ENCODE data around the gene CYGB.

CYGB gene

GRCh38 chr17:76568811-76569221, 31.3 kb upstream of the CYGB start:
- Histone ChIP-seq H2AFZ (ENCODE audit: low read depth, low read length, severe bottlenecking) (no peak overlapping the region), H3F3A (ENCODE audit: insufficient read depth) (peaks cover 31% of the 10 kb centered on the region), H3K9me3 (ENCODE audit: insufficient read depth, low read length) (no peaks in the 10 kb centered on the region), H3K4me3 (ENCODE audit: insufficient read depth, low read length, poor library complexity, severe bottlenecking) (no peak overlapping the region), H4K20me1 (ENCODE audit: low read depth, low read length) (peaks cover 7% of the 10 kb centered on the region; the same call in 1 of the 2 replicates), H3K79me2 (ENCODE audit: insufficient read depth, low read length) (no peaks in the 10 kb centered on the region), H3K27me3 (ENCODE audit: low read length) (no peaks in the 10 kb centered on the region), H3K4me2 (ENCODE audit: low read depth, low read length, poor library complexity, severe bottlenecking) (no peak overlapping the region), H3K9me2 (replicated peaks; ENCODE audit: insufficient read depth, low read length) (no peaks in the 10 kb centered on the region), H3K36me3 (ENCODE audit: low read length) (0 out of 2 replicates have a peak, but pooled peaks cover 6% of the 10 kb centered on the region), H3K9ac (ENCODE audit: low read length) (no peak overlapping the region), H3K27ac (ENCODE audit: low read depth, low read length) (no peak overlapping the region)
- TF ChIP-seq CTCF (IDR thresholded peaks at IDR 0.05; ENCODE audit: insufficient read depth, low read length, poor library complexity, severe bottlenecking) (no peak), EZH2phosphoT487 (conservative IDR thresholded peaks at IDR 0.05; ENCODE audit: low read length) (no peak)

- no peak overlapping the region for H3K27ac ChIP-seq (ENCODE audit: low read depth, low read length)
- no peak for TF ChIP-seq EZH2phosphoT487 (conservative IDR thresholded peaks at IDR 0.05; ENCODE audit: low read length)
- no peak for TF ChIP-seq CTCF (IDR thresholded peaks at IDR 0.05; ENCODE audit: insufficient read depth, low read length, poor library complexity, severe bottlenecking)
Observed at GRCh38 chr17:76567634-76568432, 30.3 kb upstream of the CYGB start.

GRCh38 chr17:76566988-76567431, 29.5 kb upstream of the CYGB start:
- H4K20me1 ChIP-seq (ENCODE audit: low read depth, low read length) = peaks cover 7% of the 10 kb centered on the region; the same call in 1 of the 2 replicates
- H3K9ac ChIP-seq (ENCODE audit: low read length) = no peak overlapping the region
- H3K79me2 ChIP-seq (ENCODE audit: insufficient read depth, low read length) = peaks cover 6% of the 10 kb centered on the region
- no peak overlapping the region for H3K4me3 ChIP-seq (ENCODE audit: insufficient read depth, low read length, poor library complexity, severe bottlenecking)
- no peak overlapping the region for H3K27ac ChIP-seq (ENCODE audit: low read depth, low read length)
- peaks cover 36% of the 10 kb centered on the region for H3F3A ChIP-seq (ENCODE audit: insufficient read depth)
- no peaks in the 10 kb centered on the region for H3K9me2 ChIP-seq (replicated peaks; ENCODE audit: insufficient read depth, low read length)
- H3K4me2 ChIP-seq (ENCODE audit: low read depth, low read length, poor library complexity, severe bottlenecking) = no peak overlapping the region
- no peak overlapping the region for H2AFZ ChIP-seq (ENCODE audit: low read depth, low read length, severe bottlenecking)
- TF ChIP-seq CTCF (IDR thresholded peaks at IDR 0.05; ENCODE audit: insufficient read depth, low read length, poor library complexity, severe bottlenecking) (no peak), EZH2phosphoT487 (conservative IDR thresholded peaks at IDR 0.05; ENCODE audit: low read length) (no peak)
- peaks cover 11% of the 10 kb centered on the region for H3K36me3 ChIP-seq (ENCODE audit: low read length)
- no peaks in the 10 kb centered on the region for H3K9me3 ChIP-seq (ENCODE audit: insufficient read depth, low read length)
- H3K27me3 ChIP-seq (ENCODE audit: low read length) = no peaks in the 10 kb centered on the region

More at GRCh38 chr17:76567634-76568432, 30.3 kb upstream of the CYGB start:
- Histone ChIP-seq H2AFZ (ENCODE audit: low read depth, low read length, severe bottlenecking) (no peak overlapping the region), H3F3A (ENCODE audit: insufficient read depth) (peaks cover 31% of the 10 kb centered on the region), H3K27me3 (ENCODE audit: low read length) (no peaks in the 10 kb centered on the region), H3K79me2 (ENCODE audit: insufficient read depth, low read length) (0 out of 2 replicates have a peak, but pooled peaks cover under 1% of the 10 kb centered on the region), H3K9me2 (replicated peaks; ENCODE audit: insufficient read depth, low read length) (no peaks in the 10 kb centered on the region), H3K36me3 (ENCODE audit: low read length) (peaks cover 7% of the 10 kb centered on the region; the same call in 1 of the 2 replicates), H3K9ac (ENCODE audit: low read length) (no peak overlapping the region), H3K4me3 (ENCODE audit: insufficient read depth, low read length, poor library complexity, severe bottlenecking) (no peak overlapping the region), H3K9me3 (ENCODE audit: insufficient read depth, low read length) (no peaks in the 10 kb centered on the region), H4K20me1 (ENCODE audit: low read depth, low read length) (peaks cover 7% of the 10 kb centered on the region; the same call in 1 of the 2 replicates), H3K4me2 (ENCODE audit: low read depth, low read length, poor library complexity, severe bottlenecking) (no peak overlapping the region)
